ENCODE measurements around the gene BRSK1.
"Not testable (repeated sequence)": the region's sequence is repeated elsewhere in the genome, so short reads cannot be mapped to it uniquely, and the experiment has no call there.

BRSK1 gene

DNA sequence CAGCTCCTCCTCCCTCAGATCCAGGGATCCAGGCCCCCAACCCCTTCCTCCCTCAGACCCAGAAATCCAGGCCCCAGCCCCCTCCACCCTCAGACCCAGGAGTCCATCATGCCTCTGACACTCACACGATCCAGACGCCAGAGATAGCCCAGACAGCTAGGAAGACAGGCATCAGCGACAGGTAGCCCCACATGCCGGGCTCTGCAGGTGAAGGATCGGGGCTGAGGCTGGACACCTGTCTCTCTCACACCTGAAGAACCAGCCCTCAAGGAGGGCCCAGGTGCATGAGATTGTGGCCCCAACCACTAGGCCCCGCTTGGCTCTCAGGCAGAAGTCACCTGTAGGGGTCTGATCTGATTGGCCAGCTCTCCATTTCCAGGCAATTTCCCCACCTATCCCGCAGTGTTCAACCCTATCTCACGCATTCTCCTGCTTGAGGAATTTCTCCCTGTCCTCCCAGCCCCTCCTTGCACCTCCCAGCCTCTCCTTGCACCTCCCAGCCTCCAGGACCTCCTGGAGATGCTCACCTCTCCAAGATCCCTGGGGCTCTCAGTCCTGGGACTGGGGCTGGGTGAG, 37.1 kb downstream of the BRSK1 start:
- Mint-ChIP-seq H3K27ac (ENCODE audit: low read depth) (no peak overlapping the region), H3K4me1 (no peaks in the 10 kb centered on the region), H3K9me3 (no peaks in the 10 kb centered on the region), H3K36me3 (ENCODE audit: insufficient read depth) (no peaks in the 10 kb centered on the region), H3K27me3 (peaks cover 26% of the 10 kb centered on the region), H3K4me3 (no peak overlapping the region)
- DNase-seq (ENCODE audit: low spot score in 2 of 2), result no peak
- ATAC-seq (replicated peaks; ENCODE audit: extremely low read depth, poor library complexity, severe bottlenecking), result no peak

DNA sequence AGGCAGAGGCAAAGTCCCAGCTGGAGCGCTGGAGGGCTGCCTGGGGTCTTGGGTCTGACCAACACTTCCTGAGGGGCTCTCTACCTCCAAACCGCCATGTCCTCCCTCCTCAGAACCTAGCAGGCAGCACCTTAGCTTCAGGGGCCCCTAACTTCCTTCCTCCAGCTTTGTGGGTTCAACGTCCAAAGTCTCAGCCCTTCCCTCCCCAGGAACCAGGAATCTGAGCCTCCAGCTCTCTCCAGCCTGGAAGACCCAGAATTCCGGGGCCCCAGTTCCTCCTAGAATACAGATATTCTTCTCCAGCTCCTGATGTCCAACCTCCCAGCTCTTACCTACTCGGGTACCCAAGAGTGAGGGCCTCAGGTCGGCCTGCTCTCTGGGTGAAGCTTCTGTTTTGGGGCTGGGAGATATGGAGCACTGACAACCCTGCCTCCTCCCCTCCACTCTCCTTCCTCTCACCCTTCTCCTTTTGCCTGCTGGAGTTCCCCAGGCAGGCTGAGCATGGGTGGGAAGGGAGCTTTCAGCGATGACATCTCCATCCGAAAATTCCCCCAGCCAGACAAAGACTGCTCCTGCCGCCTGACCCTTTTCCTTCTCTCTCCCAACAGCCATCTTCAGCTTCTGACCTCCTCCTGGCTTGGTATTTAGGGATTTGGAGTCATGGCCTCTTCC, 37.8 kb downstream of the BRSK1 start:
- no peaks in the 10 kb centered on the region for H3K9me3 Mint-ChIP-seq
- no peak overlapping the region for H3K4me3 Mint-ChIP-seq
- H3K4me1 Mint-ChIP-seq, result no peaks in the 10 kb centered on the region
- DNase-seq (ENCODE audit: low spot score in 2 of 2) (no peak), ATAC-seq (replicated peaks; ENCODE audit: extremely low read depth, poor library complexity, severe bottlenecking) (no peak)
- peak overlapping the region; percentile 22 for H3K27ac Mint-ChIP-seq (ENCODE audit: low read depth)
- peaks cover 33% of the 10 kb centered on the region for H3K27me3 Mint-ChIP-seq
- no peaks in the 10 kb centered on the region for H3K36me3 Mint-ChIP-seq (ENCODE audit: insufficient read depth)

DNA sequence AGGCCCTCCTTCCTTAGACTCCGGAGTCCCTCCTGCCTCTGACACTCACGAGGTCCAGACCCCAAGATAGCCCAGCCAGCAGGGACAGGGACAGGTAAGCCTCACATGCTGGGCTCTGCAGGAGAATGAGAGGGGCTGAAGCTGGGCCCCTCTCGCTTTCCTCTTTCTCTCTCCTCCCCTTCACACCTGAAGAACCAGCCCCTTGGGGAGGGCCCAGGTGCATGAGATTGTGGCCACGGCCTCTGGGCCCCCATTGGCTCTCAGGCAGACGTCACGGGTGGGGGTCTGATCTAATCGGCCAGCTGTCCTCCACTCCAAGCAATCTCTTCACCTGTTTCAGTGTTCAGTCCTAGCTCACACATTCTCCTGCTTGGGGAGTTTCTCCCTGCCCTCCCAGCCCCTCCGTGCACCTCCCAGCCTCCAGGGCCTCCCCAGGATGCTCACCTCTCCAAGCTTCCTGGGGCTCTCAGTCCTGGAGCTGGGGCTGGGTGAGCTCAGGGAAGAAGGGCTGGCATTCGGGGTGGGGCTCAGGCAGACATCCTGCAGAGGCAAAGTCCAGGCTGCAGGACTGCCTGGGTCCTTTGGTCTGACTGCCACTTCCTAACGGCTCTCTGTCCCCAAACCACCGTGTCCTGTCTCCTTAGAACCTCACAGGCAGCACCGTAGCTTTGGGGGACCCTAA, 38.5 kb downstream of the BRSK1 start:
- Mint-ChIP-seq H3K9me3 (no peaks in the 10 kb centered on the region), H3K27me3 (peaks cover 33% of the 10 kb centered on the region), H3K27ac (ENCODE audit: low read depth) (peak overlapping the region; percentile 22), H3K36me3 (ENCODE audit: insufficient read depth) (no peaks in the 10 kb centered on the region), H3K4me3 (no peak overlapping the region), H3K4me1 (no peaks in the 10 kb centered on the region)
- DNase-seq (ENCODE audit: low spot score in 2 of 2) (no peak), ATAC-seq (replicated peaks; ENCODE audit: extremely low read depth, poor library complexity, severe bottlenecking) (no peak)

DNA sequence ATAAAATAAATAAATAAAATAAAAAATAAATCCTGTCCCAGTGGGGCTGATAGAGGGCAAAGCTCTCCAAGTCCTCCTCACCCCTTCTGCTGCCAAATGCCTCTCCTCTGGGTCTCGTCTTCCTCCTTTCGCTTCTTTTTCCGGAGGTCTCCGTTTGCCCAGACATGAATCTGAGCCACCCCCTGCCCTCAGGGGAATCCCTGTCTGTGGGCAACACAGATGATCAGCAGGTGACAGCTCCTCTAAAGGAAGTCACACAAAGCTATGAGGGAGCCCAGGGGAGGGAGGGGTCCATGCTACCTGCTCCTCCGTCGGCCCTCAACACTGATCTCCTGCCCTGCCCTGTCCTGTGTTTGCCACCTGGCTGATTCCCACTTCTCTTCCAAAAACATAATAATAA, 40.9 kb downstream of the BRSK1 start:
- no peaks in the 10 kb centered on the region for H3K9me3 Mint-ChIP-seq
- DNase-seq (ENCODE audit: low spot score in 2 of 2), result no peak
- H3K27me3 Mint-ChIP-seq, result peaks cover 33% of the 10 kb centered on the region

DNA sequence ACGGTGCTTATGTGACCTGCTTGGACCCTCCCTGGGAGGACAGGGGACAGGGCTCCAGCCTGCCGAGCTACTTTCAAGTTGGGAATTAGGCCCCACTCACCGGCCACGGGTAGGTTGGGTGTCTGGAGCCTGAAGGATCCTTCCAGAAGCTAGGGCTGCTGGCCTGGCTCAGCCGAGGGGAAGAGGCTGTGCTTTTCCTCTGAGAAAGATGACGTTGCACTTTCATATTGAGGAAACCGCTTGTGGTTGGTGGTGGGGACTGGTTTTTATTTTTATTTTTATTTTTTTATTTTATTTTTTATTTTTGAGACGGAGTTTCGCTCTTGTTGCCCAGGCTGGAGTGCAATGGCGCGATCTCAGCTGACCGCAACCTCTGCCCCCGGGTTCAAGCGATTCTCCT, 41.4 kb downstream of the BRSK1 start, which contains the start of gene TMEM150B:
Gene TMEM150B (minus strand): TSS at position 170 of the 400 bp plus-strand sequence. CDS start 4,305 bp downstream, outside the sequence.
- Mint-ChIP-seq H3K4me1 (no peaks in the 10 kb centered on the region), H3K4me3 (no peak within 1 kb of the TSS), H3K36me3 (ENCODE audit: insufficient read depth) (peaks cover 1% of the 10 kb centered on the region), H3K27ac (ENCODE audit: low read depth) (no peak within 1 kb of the TSS), H3K27me3 (peaks cover 33% of the 10 kb centered on the region), H3K9me3 (no peaks in the 10 kb centered on the region)
- DNase-seq (ENCODE audit: low spot score in 2 of 2), result no peak
- no peak for ATAC-seq (replicated peaks; ENCODE audit: extremely low read depth, poor library complexity, severe bottlenecking)

More for the DNA sequence above, 40.9 kb downstream of the BRSK1 start:
- Mint-ChIP-seq H3K4me1 (no peaks in the 10 kb centered on the region), H3K4me3 (no peak overlapping the region), H3K36me3 (ENCODE audit: insufficient read depth) (no peaks in the 10 kb centered on the region), H3K27ac (ENCODE audit: low read depth) (no peak overlapping the region)
- ATAC-seq (replicated peaks; ENCODE audit: extremely low read depth, poor library complexity, severe bottlenecking), result no peak

DNA sequence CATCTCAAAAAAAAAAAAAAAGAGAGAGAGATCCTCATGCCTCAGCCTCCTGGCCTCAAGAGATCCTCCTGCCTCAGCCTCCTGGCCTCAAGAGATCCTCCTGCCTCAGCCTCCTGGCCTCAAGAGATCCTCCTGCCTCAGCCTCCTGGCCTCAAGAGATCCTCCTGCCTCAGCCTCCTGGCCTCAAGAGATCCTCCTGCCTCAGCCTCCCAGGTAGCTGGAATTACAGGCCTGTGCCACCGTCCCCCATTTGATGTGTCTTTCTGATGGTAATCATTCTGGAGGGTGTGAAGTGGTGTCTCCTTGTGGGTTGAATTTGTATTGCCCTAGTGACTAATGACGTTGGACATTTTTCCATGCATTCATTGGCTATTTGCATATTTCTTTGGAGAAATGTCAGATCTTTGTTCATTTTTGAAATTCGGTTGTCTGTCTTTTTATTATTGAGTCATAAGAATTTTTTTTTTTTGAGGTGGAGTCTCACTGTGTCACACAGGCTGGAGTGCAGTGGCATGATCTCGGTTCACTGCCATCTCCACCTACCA, 45.0 kb downstream of the BRSK1 start:
- H3K27ac Mint-ChIP-seq (ENCODE audit: low read depth); H3K4me3 Mint-ChIP-seq; H3K36me3 Mint-ChIP-seq (ENCODE audit: insufficient read depth); H3K4me1 Mint-ChIP-seq; H3K9me3 Mint-ChIP-seq; DNase-seq (ENCODE audit: low spot score in 2 of 2); ATAC-seq (replicated peaks; ENCODE audit: extremely low read depth, poor library complexity, severe bottlenecking): not testable (repeated sequence)
- H3K27me3 Mint-ChIP-seq, result peaks cover 25% of the 10 kb centered on the region

DNA sequence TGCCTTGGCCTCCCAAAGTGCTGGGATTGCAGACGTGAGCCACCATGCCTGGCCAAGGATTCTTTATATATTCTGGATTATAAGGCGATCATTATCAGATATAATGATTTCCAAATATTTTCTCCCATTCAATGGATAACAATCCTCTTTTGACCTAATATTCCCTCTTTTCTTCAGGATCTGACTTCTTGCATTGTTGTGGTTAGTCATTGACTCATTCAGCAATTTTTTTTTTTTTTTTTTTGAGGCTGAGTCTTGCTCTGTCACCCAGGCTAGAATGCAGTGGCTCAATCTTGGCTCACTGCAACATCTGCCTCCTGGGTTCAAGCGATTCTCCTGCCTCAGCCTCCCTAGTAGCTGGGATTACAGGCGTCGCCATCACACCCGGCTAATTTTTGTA, 46.0 kb downstream of the BRSK1 start:
- not testable (repeated sequence) for H3K27ac Mint-ChIP-seq (ENCODE audit: low read depth); H3K4me3 Mint-ChIP-seq; H3K36me3 Mint-ChIP-seq (ENCODE audit: insufficient read depth); ATAC-seq (replicated peaks; ENCODE audit: extremely low read depth, poor library complexity, severe bottlenecking); DNase-seq (ENCODE audit: low spot score in 2 of 2); H3K4me1 Mint-ChIP-seq; H3K9me3 Mint-ChIP-seq
- peaks cover 34% of the 10 kb centered on the region for H3K27me3 Mint-ChIP-seq

DNA sequence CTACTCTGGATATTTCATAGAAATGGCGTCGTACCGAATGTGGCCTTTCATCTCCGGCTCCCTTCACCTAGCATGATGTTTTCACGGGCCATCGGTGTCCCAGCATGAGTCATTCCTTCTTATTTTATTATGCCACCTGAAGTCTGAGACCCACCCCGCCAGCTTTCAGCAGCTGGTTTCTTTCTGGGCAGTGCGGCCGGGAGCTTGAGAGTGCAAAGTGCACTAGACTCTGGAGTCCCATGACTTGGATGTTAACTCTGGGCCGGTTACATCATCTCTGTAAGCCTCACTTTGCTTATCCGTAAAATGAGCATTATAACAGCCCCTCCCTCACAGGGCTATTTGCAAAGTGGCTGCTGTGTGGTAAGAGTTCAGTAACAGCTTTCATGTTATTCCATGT, 50.1 kb downstream of the BRSK1 start:
- ATAC-seq (replicated peaks; ENCODE audit: extremely low read depth, poor library complexity, severe bottlenecking), result no peak
- no peak overlapping the region for H3K4me3 Mint-ChIP-seq
- peaks cover 20% of the 10 kb centered on the region for H3K36me3 Mint-ChIP-seq (ENCODE audit: insufficient read depth)
- no peak overlapping the region for H3K27ac Mint-ChIP-seq (ENCODE audit: low read depth)
- no peaks in the 10 kb centered on the region for H3K9me3 Mint-ChIP-seq
- H3K27me3 Mint-ChIP-seq, result peaks cover 52% of the 10 kb centered on the region
- H3K4me1 Mint-ChIP-seq, result peaks cover 8% of the 10 kb centered on the region
- DNase-seq (ENCODE audit: low spot score in 2 of 2), result no peak

DNA sequence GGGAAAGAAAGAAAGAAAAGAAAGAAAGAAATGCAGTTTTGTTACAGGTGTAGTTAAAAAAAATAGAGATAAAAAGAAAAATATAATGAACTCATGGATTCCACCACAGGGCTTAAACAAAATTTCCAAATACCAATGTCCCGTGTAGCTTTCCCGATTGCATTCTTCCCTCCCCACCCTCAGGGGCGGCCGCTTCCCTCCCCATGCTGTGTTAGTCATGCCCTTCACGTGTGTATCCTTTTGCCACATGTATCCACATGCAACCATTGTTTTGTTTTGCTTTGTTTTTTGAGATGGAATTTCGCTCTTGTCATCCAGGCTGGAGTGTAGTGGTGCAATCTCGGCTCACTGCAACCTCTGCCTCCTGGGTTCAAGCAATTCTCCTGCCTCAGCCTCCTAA, 52.3 kb downstream of the BRSK1 start:
- ATAC-seq (replicated peaks; ENCODE audit: extremely low read depth, poor library complexity, severe bottlenecking) (no peak), DNase-seq (ENCODE audit: low spot score in 2 of 2) (no peak)
- no peaks in the 10 kb centered on the region for H3K9me3 Mint-ChIP-seq
- H3K4me1 Mint-ChIP-seq, result peaks cover 27% of the 10 kb centered on the region
- H3K4me3 Mint-ChIP-seq, result no peak overlapping the region
- peaks cover 52% of the 10 kb centered on the region for H3K27me3 Mint-ChIP-seq
- H3K36me3 Mint-ChIP-seq (ENCODE audit: insufficient read depth), result peaks cover 35% of the 10 kb centered on the region
- H3K27ac Mint-ChIP-seq (ENCODE audit: low read depth), result no peak overlapping the region

DNA sequence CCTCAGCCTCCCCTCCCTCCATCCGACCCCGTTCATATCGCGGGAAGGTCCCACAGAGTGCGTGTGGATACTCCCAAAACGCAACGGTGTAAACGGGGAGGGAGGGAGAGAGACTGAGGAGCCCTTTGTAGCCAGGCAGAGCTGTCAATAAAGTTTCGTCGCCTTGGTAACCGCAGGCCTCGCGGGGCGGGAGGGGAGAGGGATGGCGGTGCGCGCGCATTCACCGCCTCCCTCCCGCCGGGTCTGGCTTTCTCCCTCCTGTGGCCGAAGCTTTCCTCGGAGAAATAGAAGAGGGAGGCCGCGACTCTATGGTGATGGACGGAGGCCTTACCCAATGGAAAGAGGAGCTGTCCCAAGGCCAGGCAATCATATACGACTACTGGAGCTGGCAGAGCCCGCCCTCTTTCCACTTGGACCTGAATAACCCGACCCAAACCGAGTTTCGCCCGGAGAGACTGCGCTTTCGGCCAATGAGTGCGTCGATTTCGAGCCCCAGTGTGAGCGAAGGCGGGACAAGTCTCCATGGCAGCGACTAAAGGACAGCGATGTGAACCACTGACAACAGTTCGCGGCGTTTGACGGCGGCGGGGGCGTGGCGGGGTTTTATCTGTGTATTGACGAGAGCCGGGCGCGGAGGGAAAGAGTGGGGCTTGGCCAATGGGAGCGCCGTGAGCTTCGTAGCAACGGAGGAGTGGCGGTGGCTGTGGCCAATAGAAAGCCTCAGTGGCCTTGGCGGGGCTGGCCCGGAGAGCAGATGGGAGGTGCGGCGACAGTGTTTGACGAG, 55.5 kb downstream of the BRSK1 start, which contains the start of gene KMT5C:
Gene KMT5C (plus strand): TSS at position 772 of the 784 bp plus-strand sequence. CDS start 2,061 bp downstream, outside the sequence.
- peak; percentile 99 to 100 for DNase-seq (ENCODE audit: low spot score in 2 of 2)
- Mint-ChIP-seq H3K36me3 (ENCODE audit: insufficient read depth) (peaks cover 33% of the 10 kb centered on the region), H3K4me3 (peak within 1 kb of the TSS; percentile 78), H3K9me3 (no peaks in the 10 kb centered on the region), H3K4me1 (peaks cover 33% of the 10 kb centered on the region), H3K27me3 (peaks cover 31% of the 10 kb centered on the region), H3K27ac (ENCODE audit: low read depth) (peak within 1 kb of the TSS; percentile 99)
- ATAC-seq (replicated peaks; ENCODE audit: extremely low read depth, poor library complexity, severe bottlenecking), result peak; percentile 77

DNA sequence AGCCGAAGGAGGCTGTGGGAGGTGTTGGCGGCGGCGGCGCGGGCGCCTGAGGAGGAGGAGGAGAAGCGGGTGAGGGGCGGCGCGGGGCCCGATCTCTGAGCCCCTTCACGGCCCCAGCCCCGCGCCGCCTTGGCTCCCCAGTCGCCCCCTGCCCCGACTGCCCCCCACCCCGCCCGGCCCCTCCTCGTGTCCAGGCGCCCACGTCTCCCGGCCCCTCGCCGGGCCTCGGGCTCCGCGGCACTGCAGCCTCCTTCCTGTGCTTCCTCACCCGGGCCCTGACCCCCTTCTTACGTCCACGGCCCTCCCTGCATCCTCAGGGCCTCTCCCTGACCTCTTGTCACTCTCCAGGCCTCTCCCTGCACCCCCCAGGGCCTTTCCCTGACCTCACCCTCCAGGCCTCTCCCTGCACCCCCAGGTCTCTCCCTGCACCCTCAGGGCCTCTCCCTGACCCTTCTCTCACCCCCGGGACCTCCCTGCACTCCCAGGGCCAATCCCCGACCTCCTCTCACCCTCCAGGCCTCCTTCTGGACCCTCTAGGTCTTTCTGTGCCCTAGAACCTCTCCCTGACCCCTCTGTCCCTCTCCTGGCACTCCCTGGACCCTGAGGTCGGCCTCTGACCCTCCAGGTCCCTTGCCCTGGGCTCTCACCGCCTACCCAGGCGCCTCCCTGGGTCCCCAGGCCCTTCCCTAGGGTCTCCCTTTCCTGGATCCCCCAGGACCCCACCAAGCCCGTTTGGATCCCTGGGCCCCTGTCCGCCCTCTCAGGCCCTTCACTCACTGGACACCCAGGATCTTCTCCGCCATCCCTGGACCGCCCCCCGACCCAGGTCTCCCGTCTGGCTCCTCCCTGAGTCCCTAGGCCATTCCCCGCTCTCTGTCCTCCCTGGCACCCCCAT, 56.3 kb downstream of the BRSK1 start:
- Mint-ChIP-seq H3K4me1 (peaks cover 37% of the 10 kb centered on the region), H3K9me3 (no peaks in the 10 kb centered on the region), H3K36me3 (ENCODE audit: insufficient read depth) (peaks cover 35% of the 10 kb centered on the region), H3K4me3 (peak overlapping the region; percentile 78), H3K27me3 (peaks cover 22% of the 10 kb centered on the region), H3K27ac (ENCODE audit: low read depth) (peak overlapping the region; percentile 99)
- DNase-seq (ENCODE audit: low spot score in 2 of 2) (peak in 1 of 2 donors; percentile 35), ATAC-seq (replicated peaks; ENCODE audit: extremely low read depth, poor library complexity, severe bottlenecking) (no peak)

Data from central memory CD8-positive, alpha-beta T cell (primary cell).